IPS-15b (cell line): ENCODE measurements around the gene MCEE.
"Not testable (repeated sequence)": the region's sequence is repeated elsewhere in the genome, so short reads cannot be mapped to it uniquely, and the experiment has no call there.

Experiments
- H3K27me3 ChIP-seq: one replicate; pipeline ENCODE4 v1.6.1; 2013; ENCODE audit warnings: low read length; ENCODE audit not compliant: control insufficient read depth, insufficient read depth
- H3K36me3 ChIP-seq: one replicate; pipeline ENCODE4 v1.6.1; 2013; ENCODE audit warnings: low read length; ENCODE audit not compliant: control insufficient read depth, insufficient read depth
- H3K4me1 ChIP-seq: one replicate; pipeline ENCODE4 v1.6.1; 2013; ENCODE audit warnings: mild to moderate bottlenecking, low read length; ENCODE audit not compliant: control insufficient read depth, insufficient read depth
- H3K4me3 ChIP-seq: one replicate; pipeline ENCODE4 v1.5.1; 2013; ENCODE audit warnings: low read depth, low read length
- H3K9ac ChIP-seq: one replicate; pipeline ENCODE4 v1.6.1; 2013; ENCODE audit warnings: low read depth, mild to moderate bottlenecking, low read length
- H3K9me3 ChIP-seq: one replicate; pipeline ENCODE4 v1.6.1; 2013; ENCODE audit warnings: mild to moderate bottlenecking, low read length; ENCODE audit not compliant: control insufficient read depth, insufficient read depth

Gene MCEE

DNA sequence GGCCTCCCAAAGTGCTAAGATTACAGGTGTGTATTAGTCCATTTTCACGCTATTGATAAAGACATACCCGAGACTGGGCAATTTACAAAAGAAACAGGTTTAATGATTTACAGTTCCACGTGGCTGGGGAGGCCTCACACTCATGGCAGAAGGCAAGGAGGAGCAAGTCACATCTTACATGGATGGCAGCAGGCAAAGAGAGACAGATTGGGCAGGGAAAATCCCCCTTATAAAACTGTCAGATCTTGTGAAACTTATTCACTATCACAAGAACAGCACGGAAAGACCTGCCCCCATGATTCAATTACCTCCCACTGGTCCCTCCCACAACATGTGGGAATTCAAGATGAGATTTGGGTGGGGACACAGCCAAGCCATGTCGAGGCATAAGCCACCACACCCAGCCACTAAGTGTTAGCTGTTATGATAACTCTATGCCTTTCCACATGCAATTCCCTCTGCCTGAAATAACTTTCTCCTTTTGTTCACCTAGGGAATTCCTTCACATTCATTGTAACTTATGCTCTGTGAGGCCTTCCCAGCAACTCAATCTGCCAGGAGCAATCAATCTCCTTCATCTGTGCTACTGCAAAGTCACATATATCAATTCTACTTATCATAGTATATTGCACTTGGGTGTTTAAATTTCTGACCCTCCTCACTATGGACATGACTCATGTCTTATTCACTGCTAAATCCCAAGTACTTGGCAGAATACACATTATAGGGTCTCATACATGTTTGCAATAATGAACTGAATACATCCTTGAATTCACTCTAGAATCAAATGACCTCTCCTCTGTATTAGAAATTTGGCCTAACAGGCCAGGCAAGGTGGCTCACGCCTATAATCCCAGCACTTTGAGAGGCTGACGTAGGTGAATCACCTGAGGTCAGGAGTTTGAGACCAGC lies 7.4 kb downstream of the MCEE start:
- H3K36me3 ChIP-seq, result peaks cover 2% of the 10 kb centered on the region
- no peak overlapping the region for H3K4me3 ChIP-seq
- no peak overlapping the region for H3K9ac ChIP-seq
- no peaks in the 10 kb centered on the region for H3K27me3 ChIP-seq
- H3K4me1 ChIP-seq, result no peaks in the 10 kb centered on the region
- no peaks in the 10 kb centered on the region for H3K9me3 ChIP-seq

- Histone ChIP-seq H3K9ac (no peak overlapping the region), H3K27me3 (no peaks in the 10 kb centered on the region), H3K4me1 (no peaks in the 10 kb centered on the region), H3K9me3 (no peaks in the 10 kb centered on the region), H3K4me3 (no peak overlapping the region), H3K36me3 (peaks cover 2% of the 10 kb centered on the region)
These were observed 8.6 kb downstream of the MCEE start for GRCh38 chr2:71121479-71121878.

- H3K9me3 ChIP-seq, result no peaks in the 10 kb centered on the region
- H3K4me3 ChIP-seq, result no peak overlapping the region
- H3K27me3 ChIP-seq, result no peaks in the 10 kb centered on the region
- H3K4me1 ChIP-seq, result no peaks in the 10 kb centered on the region
- peaks cover 2% of the 10 kb centered on the region for H3K36me3 ChIP-seq
- H3K9ac ChIP-seq, result no peak overlapping the region
These were observed 9.8 kb downstream of the MCEE start for GRCh38 chr2:71120195-71120594.

GRCh38 chr2:71117063-71117462 lies 13.0 kb downstream of the MCEE start:
- Histone ChIP-seq H3K4me3 (no peak overlapping the region), H3K27me3 (no peaks in the 10 kb centered on the region), H3K9ac (no peak overlapping the region), H3K9me3 (no peaks in the 10 kb centered on the region), H3K4me1 (no peaks in the 10 kb centered on the region), H3K36me3 (peaks cover 7% of the 10 kb centered on the region)

DNA sequence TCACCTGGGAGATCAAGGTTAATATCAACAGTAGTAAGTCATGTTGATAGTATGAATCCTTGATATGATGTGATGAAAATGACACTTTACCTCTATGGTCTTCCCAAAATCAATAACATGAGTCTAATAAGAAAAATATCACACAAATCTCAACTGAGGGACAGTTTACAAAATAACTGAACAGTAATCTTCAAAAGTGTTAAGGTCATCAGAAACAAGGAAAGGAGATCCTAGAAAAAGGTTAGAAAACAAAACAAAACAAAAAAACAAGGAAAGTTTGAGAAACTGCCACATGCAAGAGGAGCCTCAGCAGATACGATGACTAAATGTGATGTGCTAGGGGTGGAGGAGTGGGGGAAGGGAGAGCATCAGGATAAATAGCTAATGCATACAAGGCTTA lies 16.2 kb downstream of the MCEE start:
- Histone ChIP-seq H3K9ac (no peak overlapping the region), H3K4me3 (no peak overlapping the region), H3K36me3 (peaks cover 7% of the 10 kb centered on the region), H3K27me3 (no peaks in the 10 kb centered on the region), H3K9me3 (no peaks in the 10 kb centered on the region), H3K4me1 (no peaks in the 10 kb centered on the region)

DNA sequence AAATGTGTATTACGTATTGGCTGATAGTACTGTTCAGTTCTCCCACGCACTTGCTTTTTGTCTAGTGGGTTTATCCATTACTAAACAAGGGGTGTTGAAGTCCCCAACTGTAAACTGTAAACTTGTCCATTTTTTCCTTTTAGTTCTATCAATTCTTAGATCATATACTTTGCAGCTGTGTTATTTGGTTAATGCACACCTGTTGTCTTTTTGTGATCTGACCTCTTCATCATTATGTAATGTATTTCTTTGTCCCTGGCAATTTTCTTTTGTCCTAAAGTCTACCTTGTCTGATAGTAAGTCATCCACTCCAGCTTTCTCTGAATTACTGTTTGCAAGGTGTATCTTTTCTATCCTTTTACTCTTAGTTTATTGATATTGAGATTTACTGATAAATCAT lies 21.9 kb downstream of the MCEE start:
- no peak overlapping the region for H3K4me3 ChIP-seq
- no peak overlapping the region for H3K9ac ChIP-seq
- H3K27me3 ChIP-seq, result no peaks in the 10 kb centered on the region
- no peaks in the 10 kb centered on the region for H3K36me3 ChIP-seq
- no peaks in the 10 kb centered on the region for H3K9me3 ChIP-seq
- H3K4me1 ChIP-seq, result peaks cover 7% of the 10 kb centered on the region

DNA sequence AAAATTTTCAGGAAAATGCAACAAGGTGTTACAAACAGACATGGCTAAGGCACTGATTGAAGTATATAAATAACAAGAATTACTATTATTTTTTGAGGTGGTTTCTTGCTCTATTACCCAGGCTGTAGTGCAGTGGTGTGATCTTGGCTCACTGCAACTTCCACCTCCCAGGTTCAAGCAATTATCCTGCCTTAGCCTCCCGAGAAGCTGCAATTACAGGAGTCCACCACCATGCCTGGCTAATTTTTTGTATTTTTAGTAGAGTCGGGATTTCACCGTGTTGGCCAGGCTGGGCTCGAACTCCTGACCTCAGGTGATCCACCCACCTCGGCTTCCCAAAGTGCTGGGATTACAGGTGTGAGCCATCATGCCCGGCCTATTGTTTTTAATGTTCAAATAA lies 23.6 kb downstream of the MCEE start:
- H3K27me3 ChIP-seq, H3K4me3 ChIP-seq, H3K9me3 ChIP-seq, H3K4me1 ChIP-seq, H3K36me3 ChIP-seq, H3K9ac ChIP-seq: not testable (repeated sequence)

- H3K9me3 ChIP-seq, result no peaks in the 10 kb centered on the region
- H3K9ac ChIP-seq, result no peak overlapping the region
- H3K27me3 ChIP-seq, result no peaks in the 10 kb centered on the region
- H3K36me3 ChIP-seq, result no peaks in the 10 kb centered on the region
- no peak overlapping the region for H3K4me3 ChIP-seq
- H3K4me1 ChIP-seq, result peaks cover 9% of the 10 kb centered on the region
These were observed 26.2 kb downstream of the MCEE start for GRCh38 chr2:71103809-71104208.

GRCh38 chr2:71102981-71103681 lies 26.9 kb downstream of the MCEE start:
- H3K4me1 ChIP-seq, result peaks cover 9% of the 10 kb centered on the region

GRCh38 chr2:71101656-71102055 lies 28.4 kb downstream of the MCEE start:
- Histone ChIP-seq H3K4me3 (no peak overlapping the region), H3K4me1 (peaks cover 9% of the 10 kb centered on the region), H3K36me3 (no peaks in the 10 kb centered on the region), H3K27me3 (no peaks in the 10 kb centered on the region), H3K9ac (no peak overlapping the region), H3K9me3 (no peaks in the 10 kb centered on the region)

More at GRCh38 chr2:71102981-71103681, 26.9 kb downstream of the MCEE start:
- Histone ChIP-seq H3K4me3 (no peak overlapping the region), H3K9me3 (no peaks in the 10 kb centered on the region), H3K9ac (no peak overlapping the region), H3K27me3 (no peaks in the 10 kb centered on the region), H3K36me3 (no peaks in the 10 kb centered on the region)

GRCh38 chr2:71100195-71100964 lies 29.6 kb downstream of the MCEE start:
- Histone ChIP-seq H3K4me3 (no peak overlapping the region), H3K27me3 (no peaks in the 10 kb centered on the region), H3K36me3 (no peaks in the 10 kb centered on the region), H3K9ac (no peak overlapping the region), H3K9me3 (no peaks in the 10 kb centered on the region), H3K4me1 (peaks cover 9% of the 10 kb centered on the region)
